A673 (cell line): Measurements from ENCODE around the gene TBC1D5.

Experiments
- CTCF ChIP-seq: fragments of 300-800, 200-600 bp; sonication (generic); conservative IDR thresholded peaks from 2 replicates; pipeline ENCODE4 v1.5.1; 2017; ENCODE audit warnings: low read depth, mild to moderate bottlenecking, antibody characterized with exemption, low read length, moderate library complexity, mixed read lengths
- EZH2 ChIP-seq: fragments of 200-600 bp; sonication (generic); IDR thresholded peaks from 2 replicates; pipeline ENCODE4 v1.6.1; 2017; ENCODE audit warnings: borderline replicate concordance, low read depth, mild to moderate bottlenecking, mixed read lengths, antibody characterized with exemption, low read length; ENCODE audit not compliant: poor library complexity, severe bottlenecking

GRCh38 chr3:17153209-17153608 is 589.2 kb downstream of the TBC1D5 start:
- TF ChIP-seq CTCF, result no peak
- TF ChIP-seq EZH2, result no peak
